ENCODE data around the gene GALNT16.
A peak's percentile ranks its signal among the peaks of the same experiment; 100 is the strongest.

The GALNT16 gene

GRCh38 chr14:69260190-69260860, 367 bp downstream of the GALNT16 start:
- Histone ChIP-seq H3K9ac (ENCODE audit: low read depth, low read length) (no peak overlapping the region), H3K4me3 (ENCODE audit: low read depth, low read length) (peak overlapping the region; percentile 72)

GRCh38 chr14:69260861-69261564, 1.1 kb downstream of the GALNT16 start:
- Histone ChIP-seq H3K9me3 (ENCODE audit: control insufficient read depth, insufficient read depth, low read length) (no peaks in the 10 kb centered on the region; the same call in 1 of the 2 replicates), H3K36me3 (ENCODE audit: control insufficient read depth, insufficient read depth, low read length) (no peaks in the 10 kb centered on the region), H3K4me3 (ENCODE audit: low read depth, low read length) (peak overlapping the region; percentile 72), H3K27me3 (ENCODE audit: control insufficient read depth, insufficient read depth, low read length) (peaks cover 55% of the 10 kb centered on the region), H3K27ac (ENCODE audit: low read depth, low read length) (no peak overlapping the region), H3K9ac (ENCODE audit: low read depth, low read length) (no peak overlapping the region), H3K4me1 (ENCODE audit: control insufficient read depth, insufficient read depth, low read length) (peaks cover 10% of the 10 kb centered on the region; the same call in 1 of the 2 replicates)

More at GRCh38 chr14:69260190-69260860, 367 bp downstream of the GALNT16 start:
- Histone ChIP-seq H3K27ac (ENCODE audit: low read depth, low read length) (no peak overlapping the region), H3K4me1 (ENCODE audit: control insufficient read depth, insufficient read depth, low read length) (peaks cover 10% of the 10 kb centered on the region; the same call in 1 of the 2 replicates), H3K9me3 (ENCODE audit: control insufficient read depth, insufficient read depth, low read length) (no peaks in the 10 kb centered on the region; the same call in 1 of the 2 replicates), H3K36me3 (ENCODE audit: control insufficient read depth, insufficient read depth, low read length) (no peaks in the 10 kb centered on the region), H3K27me3 (ENCODE audit: control insufficient read depth, insufficient read depth, low read length) (peaks cover 55% of the 10 kb centered on the region)

GRCh38 chr14:69261761-69262331, 1.9 kb downstream of the GALNT16 start:
- H3K9me3 ChIP-seq (ENCODE audit: control insufficient read depth, insufficient read depth, low read length), result no peaks in the 10 kb centered on the region; the same call in 1 of the 2 replicates
- peaks cover 10% of the 10 kb centered on the region; the same call in 1 of the 2 replicates for H3K4me1 ChIP-seq (ENCODE audit: control insufficient read depth, insufficient read depth, low read length)
- H3K9ac ChIP-seq (ENCODE audit: low read depth, low read length), result no peak overlapping the region
- peaks cover 53% of the 10 kb centered on the region for H3K27me3 ChIP-seq (ENCODE audit: control insufficient read depth, insufficient read depth, low read length)
- no peaks in the 10 kb centered on the region for H3K36me3 ChIP-seq (ENCODE audit: control insufficient read depth, insufficient read depth, low read length)
- peak overlapping the region; percentile 72 for H3K4me3 ChIP-seq (ENCODE audit: low read depth, low read length)
- H3K27ac ChIP-seq (ENCODE audit: low read depth, low read length), result peak overlapping the region; percentile 8

GRCh38 chr14:69262516-69262915, 2.6 kb downstream of the GALNT16 start:
- Histone ChIP-seq H3K36me3 (ENCODE audit: control insufficient read depth, insufficient read depth, low read length) (no peaks in the 10 kb centered on the region), H3K27ac (ENCODE audit: low read depth, low read length) (no peak overlapping the region), H3K9ac (ENCODE audit: low read depth, low read length) (no peak overlapping the region), H3K4me1 (ENCODE audit: control insufficient read depth, insufficient read depth, low read length) (peaks cover 10% of the 10 kb centered on the region; the same call in 1 of the 2 replicates), H3K9me3 (ENCODE audit: control insufficient read depth, insufficient read depth, low read length) (no peaks in the 10 kb centered on the region; the same call in 1 of the 2 replicates), H3K27me3 (ENCODE audit: control insufficient read depth, insufficient read depth, low read length) (peaks cover 47% of the 10 kb centered on the region), H3K4me3 (ENCODE audit: low read depth, low read length) (no peak overlapping the region)

GRCh38 chr14:69263364-69263763, 3.4 kb downstream of the GALNT16 start:
- no peaks in the 10 kb centered on the region for H3K36me3 ChIP-seq (ENCODE audit: control insufficient read depth, insufficient read depth, low read length)
- H3K9me3 ChIP-seq (ENCODE audit: control insufficient read depth, insufficient read depth, low read length), result no peaks in the 10 kb centered on the region; the same call in 1 of the 2 replicates
- H3K27ac ChIP-seq (ENCODE audit: low read depth, low read length), result no peak overlapping the region
- H3K9ac ChIP-seq (ENCODE audit: low read depth, low read length), result no peak overlapping the region
- H3K27me3 ChIP-seq (ENCODE audit: control insufficient read depth, insufficient read depth, low read length), result peaks cover 38% of the 10 kb centered on the region
- H3K4me3 ChIP-seq (ENCODE audit: low read depth, low read length), result no peak overlapping the region
- peaks cover 10% of the 10 kb centered on the region; the same call in 1 of the 2 replicates for H3K4me1 ChIP-seq (ENCODE audit: control insufficient read depth, insufficient read depth, low read length)

GRCh38 chr14:69263771-69264170, 3.8 kb downstream of the GALNT16 start:
- Histone ChIP-seq H3K4me3 (ENCODE audit: low read depth, low read length) (no peak overlapping the region), H3K9ac (ENCODE audit: low read depth, low read length) (no peak overlapping the region), H3K4me1 (ENCODE audit: control insufficient read depth, insufficient read depth, low read length) (peaks cover 10% of the 10 kb centered on the region; the same call in 1 of the 2 replicates), H3K36me3 (ENCODE audit: control insufficient read depth, insufficient read depth, low read length) (no peaks in the 10 kb centered on the region), H3K9me3 (ENCODE audit: control insufficient read depth, insufficient read depth, low read length) (no peaks in the 10 kb centered on the region; the same call in 1 of the 2 replicates), H3K27ac (ENCODE audit: low read depth, low read length) (no peak overlapping the region), H3K27me3 (ENCODE audit: control insufficient read depth, insufficient read depth, low read length) (peaks cover 34% of the 10 kb centered on the region)

- no peaks in the 10 kb centered on the region for H3K36me3 ChIP-seq (ENCODE audit: control insufficient read depth, insufficient read depth, low read length)
- peaks cover 7% of the 10 kb centered on the region for H3K27me3 ChIP-seq (ENCODE audit: control insufficient read depth, insufficient read depth, low read length)
- peaks cover 7% of the 10 kb centered on the region; the same call in 1 of the 2 replicates for H3K4me1 ChIP-seq (ENCODE audit: control insufficient read depth, insufficient read depth, low read length)
- no peak overlapping the region for H3K9ac ChIP-seq (ENCODE audit: low read depth, low read length)
- no peak overlapping the region for H3K4me3 ChIP-seq (ENCODE audit: low read depth, low read length)
- H3K9me3 ChIP-seq (ENCODE audit: control insufficient read depth, insufficient read depth, low read length), result no peaks in the 10 kb centered on the region
- H3K27ac ChIP-seq (ENCODE audit: low read depth, low read length), result no peak overlapping the region
Observed at GRCh38 chr14:69266572-69267345, 6.8 kb downstream of the GALNT16 start.

- no peak overlapping the region for H3K27ac ChIP-seq (ENCODE audit: low read depth, low read length)
- H3K9ac ChIP-seq (ENCODE audit: low read depth, low read length), result no peak overlapping the region
- H3K9me3 ChIP-seq (ENCODE audit: control insufficient read depth, insufficient read depth, low read length), result no peaks in the 10 kb centered on the region
- no peaks in the 10 kb centered on the region for H3K36me3 ChIP-seq (ENCODE audit: control insufficient read depth, insufficient read depth, low read length)
- no peak overlapping the region for H3K4me3 ChIP-seq (ENCODE audit: low read depth, low read length)
- peaks cover 2% of the 10 kb centered on the region; the same call in 1 of the 2 replicates for H3K4me1 ChIP-seq (ENCODE audit: control insufficient read depth, insufficient read depth, low read length)
- H3K27me3 ChIP-seq (ENCODE audit: control insufficient read depth, insufficient read depth, low read length), result no peaks in the 10 kb centered on the region; the same call in 1 of the 2 replicates
Observed at GRCh38 chr14:69267492-69267891, 7.5 kb downstream of the GALNT16 start.

GRCh38 chr14:69268223-69268622, 8.3 kb downstream of the GALNT16 start:
- Histone ChIP-seq H3K27me3 (ENCODE audit: control insufficient read depth, insufficient read depth, low read length) (no peaks in the 10 kb centered on the region), H3K27ac (ENCODE audit: low read depth, low read length) (no peak overlapping the region), H3K36me3 (ENCODE audit: control insufficient read depth, insufficient read depth, low read length) (no peaks in the 10 kb centered on the region), H3K9me3 (ENCODE audit: control insufficient read depth, insufficient read depth, low read length) (no peaks in the 10 kb centered on the region), H3K4me1 (ENCODE audit: control insufficient read depth, insufficient read depth, low read length) (no peaks in the 10 kb centered on the region), H3K9ac (ENCODE audit: low read depth, low read length) (no peak overlapping the region), H3K4me3 (ENCODE audit: low read depth, low read length) (no peak overlapping the region)

GRCh38 chr14:69268763-69269162, 8.8 kb downstream of the GALNT16 start:
- H3K27ac ChIP-seq (ENCODE audit: low read depth, low read length), result no peak overlapping the region
- H3K9ac ChIP-seq (ENCODE audit: low read depth, low read length), result no peak overlapping the region
- H3K27me3 ChIP-seq (ENCODE audit: control insufficient read depth, insufficient read depth, low read length), result no peaks in the 10 kb centered on the region
- H3K4me1 ChIP-seq (ENCODE audit: control insufficient read depth, insufficient read depth, low read length), result no peaks in the 10 kb centered on the region
- no peak overlapping the region for H3K4me3 ChIP-seq (ENCODE audit: low read depth, low read length)
- no peaks in the 10 kb centered on the region for H3K9me3 ChIP-seq (ENCODE audit: control insufficient read depth, insufficient read depth, low read length)
- no peaks in the 10 kb centered on the region for H3K36me3 ChIP-seq (ENCODE audit: control insufficient read depth, insufficient read depth, low read length)

Measured in HUES48 (cell line).